SK-N-SH treated with all-trans-retinoic acid at 6 μM for 48 hours (cell line): Measurements from ENCODE around the gene TAF15.

Source experiments
- ATAC-seq: fragments of 200-7000 bp; cut with Tn5 transposase; 3 replicates; pipeline ENCODE4 v1.9.1; 2020; ENCODE audit warnings: mild to moderate bottlenecking, moderate library complexity
- ARNTL ChIP-seq: fragments of 450-650 bp; formaldehyde crosslinking; IDR thresholded peaks from 2 replicates; pipeline ENCODE4 v1.5.0; 2020; ENCODE audit warnings: low read depth, mild to moderate bottlenecking, moderate library complexity, borderline replicate concordance
- CSDC2 ChIP-seq: fragments of 250-450 bp; sonication (Bioruptor Pico); IDR thresholded peaks from 2 replicates; pipeline ENCODE4 v1.5.0; 2020; ENCODE audit warnings: mild to moderate bottlenecking, moderate library complexity
- GLIS3 ChIP-seq: fragments of 250-450 bp; sonication (Bioruptor Pico); IDR thresholded peaks from 2 replicates; pipeline ENCODE4 v1.5.0; 2020; ENCODE audit warnings: mild to moderate bottlenecking, moderate library complexity
- ISL1 ChIP-seq: fragments of 250-450 bp; sonication (Bioruptor Pico); IDR thresholded peaks from 2 replicates; pipeline ENCODE4 v2.1.2; 2022; ENCODE audit warnings: mild to moderate bottlenecking, moderate library complexity
- OSR1 ChIP-seq: fragments of 250-450 bp; sonication (Bioruptor Pico); IDR thresholded peaks from 2 replicates; pipeline ENCODE4 v1.8.0; 2022; ENCODE audit warnings: moderate library complexity, mild to moderate bottlenecking, inconsistent platforms
- PPARA ChIP-seq: fragments of 250-450 bp; sonication (Bioruptor Pico); IDR thresholded peaks from 2 replicates; pipeline ENCODE4 v1.5.0; 2020; ENCODE audit warnings: mild to moderate bottlenecking, borderline replicate concordance
- SNAI2 ChIP-seq: fragments of 250-450 bp; sonication (Bioruptor Pico); IDR thresholded peaks from 2 replicates; pipeline ENCODE4 v1.5.0; 2020; ENCODE audit warnings: mild to moderate bottlenecking, moderate library complexity
- TCF4 ChIP-seq: fragments of 250-450 bp; sonication (Bioruptor Pico); IDR thresholded peaks from 2 replicates; pipeline ENCODE4 v1.8.0; 2021; ENCODE audit warnings: mild to moderate bottlenecking, moderate library complexity, borderline replicate concordance
- TOX ChIP-seq: fragments of 250-450 bp; sonication (Bioruptor Pico); IDR thresholded peaks from 2 replicates; pipeline ENCODE4 v1.8.0; 2021; ENCODE audit warnings: mild to moderate bottlenecking, moderate library complexity, borderline replicate concordance
- ZC3H10 ChIP-seq: fragments of 250-450 bp; sonication (Bioruptor Pico); IDR thresholded peaks from 2 replicates; pipeline ENCODE4 v1.5.1; 2021; ENCODE audit warnings: mild to moderate bottlenecking, moderate library complexity
- ZFP30 ChIP-seq: fragments of 450-650 bp; formaldehyde crosslinking; IDR thresholded peaks from 2 replicates; pipeline ENCODE4 v1.5.0; 2022; ENCODE audit warnings: mild to moderate bottlenecking, moderate library complexity
- ZNF565 ChIP-seq: fragments of 450-650 bp; formaldehyde crosslinking; conservative IDR thresholded peaks from 2 replicates; pipeline ENCODE4 v1.5.0; 2020; ENCODE audit warnings: low read depth, mild to moderate bottlenecking, moderate library complexity
- ZNF70 ChIP-seq: fragments of 450-650 bp; formaldehyde crosslinking; IDR thresholded peaks from 2 replicates; pipeline ENCODE4 v1.5.0; 2020; ENCODE audit warnings: mild to moderate bottlenecking, moderate library complexity
- ZNF8 ChIP-seq: fragments of 450-650 bp; formaldehyde crosslinking; IDR thresholded peaks from 2 replicates; pipeline ENCODE4 v1.5.0; 2020; ENCODE audit warnings: mild to moderate bottlenecking, moderate library complexity
- TF ChIP-seq, protein P1 (sequence below): fragments of 250-450 bp; sonication (Bioruptor Pico); IDR thresholded peaks from 2 replicates; pipeline ENCODE4 v1.5.1; 2020; ENCODE audit warnings: low read depth, mild to moderate bottlenecking, moderate library complexity
- TF ChIP-seq, protein P2 (sequence below): fragments of 250-450 bp; sonication (Bioruptor Pico); IDR thresholded peaks from 2 replicates; pipeline ENCODE4 v1.8.0; 2020; ENCODE audit warnings: mild to moderate bottlenecking, moderate library complexity, borderline replicate concordance
- TF ChIP-seq, protein P3 (sequence below): fragments of 250-450 bp; sonication (Bioruptor Pico); IDR thresholded peaks from 2 replicates; pipeline ENCODE4 v1.5.0; 2020; ENCODE audit warnings: mild to moderate bottlenecking, moderate library complexity
- TF ChIP-seq, protein P4 (sequence below): fragments of 250-450 bp; sonication (Bioruptor Pico); IDR thresholded peaks from 2 replicates; pipeline ENCODE4 v1.5.1; 2021; ENCODE audit warnings: mild to moderate bottlenecking, moderate library complexity
- TF ChIP-seq, protein P5 (sequence below): fragments of 250-450 bp; sonication (Bioruptor Pico); IDR thresholded peaks from 2 replicates; pipeline ENCODE4 v1.8.0; 2021; ENCODE audit warnings: low read depth, mild to moderate bottlenecking, moderate library complexity, borderline replicate concordance

The TAF15 gene

DNA sequence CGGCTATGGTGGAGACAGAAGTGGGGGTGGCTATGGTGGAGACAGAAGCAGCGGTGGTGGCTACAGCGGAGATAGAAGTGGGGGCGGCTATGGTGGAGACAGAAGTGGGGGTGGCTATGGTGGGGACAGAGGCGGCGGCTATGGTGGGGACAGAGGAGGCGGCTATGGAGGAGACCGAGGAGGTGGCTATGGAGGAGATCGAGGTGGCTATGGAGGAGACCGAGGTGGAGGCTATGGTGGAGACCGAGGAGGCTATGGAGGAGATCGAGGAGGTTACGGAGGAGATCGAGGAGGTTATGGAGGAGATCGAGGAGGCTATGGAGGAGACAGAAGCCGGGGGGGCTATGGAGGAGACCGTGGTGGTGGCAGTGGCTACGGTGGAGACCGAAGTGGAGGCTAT lies 35.3 kb downstream of the TAF15 start:
- no peak for ATAC-seq
- TF ChIP-seq TCF4 = no peak
- no peak for TF ChIP-seq CSDC2
- TF ChIP-seq, protein P1, sequence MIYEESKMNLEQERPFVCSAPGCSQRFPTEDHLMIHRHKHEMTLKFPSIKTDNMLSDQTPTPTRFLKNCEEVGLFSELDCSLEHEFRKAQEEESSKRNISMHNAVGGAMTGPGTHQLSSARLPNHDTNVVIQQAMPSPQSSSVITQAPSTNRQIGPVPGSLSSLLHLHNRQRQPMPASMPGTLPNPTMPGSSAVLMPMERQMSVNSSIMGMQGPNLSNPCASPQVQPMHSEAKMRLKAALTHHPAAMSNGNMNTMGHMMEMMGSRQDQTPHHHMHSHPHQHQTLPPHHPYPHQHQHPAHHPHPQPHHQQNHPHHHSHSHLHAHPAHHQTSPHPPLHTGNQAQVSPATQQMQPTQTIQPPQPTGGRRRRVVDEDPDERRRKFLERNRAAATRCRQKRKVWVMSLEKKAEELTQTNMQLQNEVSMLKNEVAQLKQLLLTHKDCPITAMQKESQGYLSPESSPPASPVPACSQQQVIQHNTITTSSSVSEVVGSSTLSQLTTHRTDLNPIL (CRISPR knock-in tag) = no peak
- TF ChIP-seq GLIS3 (CRISPR knock-in tag) = no peak
- no peak for TF ChIP-seq ZNF70 (CRISPR knock-in tag)
- no peak for TF ChIP-seq OSR1
- TF ChIP-seq ZFP30 (CRISPR knock-in tag) = no peak
- TF ChIP-seq PPARA (CRISPR knock-in tag) = no peak
- no peak for TF ChIP-seq ISL1
- no peak for TF ChIP-seq ZNF565 (CRISPR knock-in tag)
- TF ChIP-seq, protein P2, sequence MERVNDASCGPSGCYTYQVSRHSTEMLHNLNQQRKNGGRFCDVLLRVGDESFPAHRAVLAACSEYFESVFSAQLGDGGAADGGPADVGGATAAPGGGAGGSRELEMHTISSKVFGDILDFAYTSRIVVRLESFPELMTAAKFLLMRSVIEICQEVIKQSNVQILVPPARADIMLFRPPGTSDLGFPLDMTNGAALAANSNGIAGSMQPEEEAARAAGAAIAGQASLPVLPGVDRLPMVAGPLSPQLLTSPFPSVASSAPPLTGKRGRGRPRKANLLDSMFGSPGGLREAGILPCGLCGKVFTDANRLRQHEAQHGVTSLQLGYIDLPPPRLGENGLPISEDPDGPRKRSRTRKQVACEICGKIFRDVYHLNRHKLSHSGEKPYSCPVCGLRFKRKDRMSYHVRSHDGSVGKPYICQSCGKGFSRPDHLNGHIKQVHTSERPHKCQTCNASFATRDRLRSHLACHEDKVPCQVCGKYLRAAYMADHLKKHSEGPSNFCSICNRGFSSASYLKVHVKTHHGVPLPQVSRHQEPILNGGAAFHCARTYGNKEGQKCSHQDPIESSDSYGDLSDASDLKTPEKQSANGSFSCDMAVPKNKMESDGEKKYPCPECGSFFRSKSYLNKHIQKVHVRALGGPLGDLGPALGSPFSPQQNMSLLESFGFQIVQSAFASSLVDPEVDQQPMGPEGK (CRISPR knock-in tag) = no peak
- TF ChIP-seq ZNF8 (CRISPR knock-in tag) = no peak
- TF ChIP-seq TOX = no peak
- TF ChIP-seq, protein P3, sequence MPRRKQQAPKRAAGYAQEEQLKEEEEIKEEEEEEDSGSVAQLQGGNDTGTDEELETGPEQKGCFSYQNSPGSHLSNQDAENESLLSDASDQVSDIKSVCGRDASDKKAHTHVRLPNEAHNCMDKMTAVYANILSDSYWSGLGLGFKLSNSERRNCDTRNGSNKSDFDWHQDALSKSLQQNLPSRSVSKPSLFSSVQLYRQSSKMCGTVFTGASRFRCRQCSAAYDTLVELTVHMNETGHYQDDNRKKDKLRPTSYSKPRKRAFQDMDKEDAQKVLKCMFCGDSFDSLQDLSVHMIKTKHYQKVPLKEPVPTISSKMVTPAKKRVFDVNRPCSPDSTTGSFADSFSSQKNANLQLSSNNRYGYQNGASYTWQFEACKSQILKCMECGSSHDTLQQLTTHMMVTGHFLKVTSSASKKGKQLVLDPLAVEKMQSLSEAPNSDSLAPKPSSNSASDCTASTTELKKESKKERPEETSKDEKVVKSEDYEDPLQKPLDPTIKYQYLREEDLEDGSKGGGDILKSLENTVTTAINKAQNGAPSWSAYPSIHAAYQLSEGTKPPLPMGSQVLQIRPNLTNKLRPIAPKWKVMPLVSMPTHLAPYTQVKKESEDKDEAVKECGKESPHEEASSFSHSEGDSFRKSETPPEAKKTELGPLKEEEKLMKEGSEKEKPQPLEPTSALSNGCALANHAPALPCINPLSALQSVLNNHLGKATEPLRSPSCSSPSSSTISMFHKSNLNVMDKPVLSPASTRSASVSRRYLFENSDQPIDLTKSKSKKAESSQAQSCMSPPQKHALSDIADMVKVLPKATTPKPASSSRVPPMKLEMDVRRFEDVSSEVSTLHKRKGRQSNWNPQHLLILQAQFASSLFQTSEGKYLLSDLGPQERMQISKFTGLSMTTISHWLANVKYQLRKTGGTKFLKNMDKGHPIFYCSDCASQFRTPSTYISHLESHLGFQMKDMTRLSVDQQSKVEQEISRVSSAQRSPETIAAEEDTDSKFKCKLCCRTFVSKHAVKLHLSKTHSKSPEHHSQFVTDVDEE (CRISPR knock-in tag) = no peak

DNA sequence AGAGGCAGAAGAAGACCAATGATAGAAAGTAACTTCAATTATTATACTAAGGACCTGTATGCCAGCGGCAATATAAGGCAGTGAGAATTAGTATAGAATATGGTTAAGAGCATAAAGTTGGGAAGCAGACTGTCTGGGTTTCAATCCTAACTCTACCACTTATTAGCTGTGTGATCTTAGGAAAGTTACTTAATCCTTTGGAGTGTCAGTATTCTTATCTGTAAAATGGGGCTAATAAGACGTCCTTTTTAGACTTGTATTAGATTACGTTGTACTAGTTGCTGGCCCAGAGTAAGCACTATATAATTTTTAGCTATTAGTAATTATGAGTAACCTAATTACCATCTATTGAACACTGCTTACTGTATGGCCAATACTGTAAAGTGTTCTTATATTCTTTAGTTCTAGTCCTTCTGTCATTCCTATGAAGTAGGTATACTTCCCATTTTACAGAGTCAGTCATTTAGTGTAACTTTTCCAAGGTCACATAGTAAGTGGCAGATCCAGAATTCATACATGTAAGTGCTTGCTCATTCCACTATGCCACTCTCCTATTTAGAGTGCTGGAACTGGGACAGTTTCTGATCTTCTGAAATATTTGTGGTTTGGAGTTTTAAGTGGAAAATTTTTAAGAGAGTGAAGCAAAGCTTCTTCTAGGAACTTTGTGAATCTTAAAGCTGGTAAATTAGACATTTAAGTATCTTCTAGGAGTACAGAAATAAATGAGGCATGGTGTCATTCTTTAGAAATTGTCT lies 36.9 kb downstream of the TAF15 start:
- ATAC-seq = no peak
- TF ChIP-seq ZNF565 (CRISPR knock-in tag) (no peak), CSDC2 (no peak), GLIS3 (CRISPR knock-in tag) (no peak), ZFP30 (CRISPR knock-in tag) (no peak), ZC3H10 (no peak), OSR1 (no peak), PPARA (CRISPR knock-in tag) (no peak), ARNTL (CRISPR knock-in tag) (no peak), TOX (no peak), ZNF70 (CRISPR knock-in tag) (no peak), ZNF8 (CRISPR knock-in tag) (no peak), SNAI2 (CRISPR knock-in tag) (no peak)
- TF ChIP-seq, protein P4, sequence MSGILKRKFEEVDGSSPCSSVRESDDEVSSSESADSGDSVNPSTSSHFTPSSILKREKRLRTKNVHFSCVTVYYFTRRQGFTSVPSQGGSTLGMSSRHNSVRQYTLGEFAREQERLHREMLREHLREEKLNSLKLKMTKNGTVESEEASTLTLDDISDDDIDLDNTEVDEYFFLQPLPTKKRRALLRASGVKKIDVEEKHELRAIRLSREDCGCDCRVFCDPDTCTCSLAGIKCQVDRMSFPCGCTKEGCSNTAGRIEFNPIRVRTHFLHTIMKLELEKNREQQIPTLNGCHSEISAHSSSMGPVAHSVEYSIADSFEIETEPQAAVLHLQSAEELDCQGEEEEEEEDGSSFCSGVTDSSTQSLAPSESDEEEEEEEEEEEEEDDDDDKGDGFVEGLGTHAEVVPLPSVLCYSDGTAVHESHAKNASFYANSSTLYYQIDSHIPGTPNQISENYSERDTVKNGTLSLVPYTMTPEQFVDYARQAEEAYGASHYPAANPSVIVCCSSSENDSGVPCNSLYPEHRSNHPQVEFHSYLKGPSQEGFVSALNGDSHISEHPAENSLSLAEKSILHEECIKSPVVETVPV = no peak
- TF ChIP-seq, protein P5, sequence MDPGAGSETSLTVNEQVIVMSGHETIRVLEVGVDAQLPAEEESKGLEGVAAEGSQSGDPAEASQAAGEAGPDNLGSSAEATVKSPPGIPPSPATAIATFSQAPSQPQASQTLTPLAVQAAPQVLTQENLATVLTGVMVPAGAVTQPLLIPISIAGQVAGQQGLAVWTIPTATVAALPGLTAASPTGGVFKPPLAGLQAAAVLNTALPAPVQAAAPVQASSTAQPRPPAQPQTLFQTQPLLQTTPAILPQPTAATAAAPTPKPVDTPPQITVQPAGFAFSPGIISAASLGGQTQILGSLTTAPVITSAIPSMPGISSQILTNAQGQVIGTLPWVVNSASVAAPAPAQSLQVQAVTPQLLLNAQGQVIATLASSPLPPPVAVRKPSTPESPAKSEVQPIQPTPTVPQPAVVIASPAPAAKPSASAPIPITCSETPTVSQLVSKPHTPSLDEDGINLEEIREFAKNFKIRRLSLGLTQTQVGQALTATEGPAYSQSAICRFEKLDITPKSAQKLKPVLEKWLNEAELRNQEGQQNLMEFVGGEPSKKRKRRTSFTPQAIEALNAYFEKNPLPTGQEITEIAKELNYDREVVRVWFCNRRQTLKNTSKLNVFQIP = no peak
- TF ChIP-seq, protein P2 (CRISPR knock-in tag) = no peak
